Fibroblast of lung (primary cell): ENCODE results near the gene ERGIC1.

Experiments
- CTCF ChIP-seq, 2 donors: IDR thresholded peaks in 1 of 2; conservative IDR thresholded peaks in 1 of 2; 1 replicate in 1 of 2; 2 replicates in 1 of 2; pipeline ENCODE4 v1.5.1; 2011 to 2012; ENCODE audit warnings: low read length in 2 of 2, control low read depth in 1 of 2, inconsistent platforms in 1 of 2, low read depth in 1 of 2, mild to moderate bottlenecking in 1 of 2
- EZH2 ChIP-seq: IDR thresholded peaks from 2 replicates; pipeline ENCODE4 v1.5.1; 2012; ENCODE audit warnings: low read length, control low read depth, mild to moderate bottlenecking; ENCODE audit errors: missing control alignments

DNA sequence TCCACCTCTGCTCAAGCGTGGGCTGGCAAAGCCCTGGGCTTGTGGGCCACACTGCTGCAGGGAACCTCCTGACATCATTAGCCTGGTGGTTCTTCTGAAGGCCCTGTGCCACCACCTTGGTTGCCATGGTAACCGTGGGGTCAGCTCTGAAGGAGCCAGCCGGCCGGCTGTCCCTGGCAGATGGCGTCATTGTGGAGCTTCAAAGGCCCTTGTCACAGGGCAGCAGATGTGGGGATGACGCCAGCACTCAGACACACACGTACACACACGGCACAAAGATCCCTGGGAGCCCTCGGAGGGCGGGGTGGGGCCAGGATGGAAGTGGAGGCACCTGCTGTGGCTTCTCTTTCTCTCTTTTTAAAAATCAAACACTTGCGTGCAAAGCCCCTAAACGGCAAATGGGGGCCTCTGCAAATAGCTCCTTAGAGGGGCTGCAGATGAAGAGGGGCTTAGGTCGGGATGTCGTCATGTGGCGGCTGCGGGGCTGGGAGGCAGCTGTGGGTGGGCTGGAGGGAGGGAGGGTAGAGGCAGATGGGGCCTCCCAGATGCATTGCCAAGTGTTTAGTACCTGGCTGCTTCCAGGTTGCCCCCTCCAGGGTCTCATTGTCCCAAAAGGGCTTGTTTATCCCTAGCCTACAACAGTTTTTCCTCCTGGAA is 105.7 kb downstream of the ERGIC1 start:
- TF ChIP-seq CTCF (conservative IDR thresholded peaks at IDR 0.05 in 1 of 2, IDR thresholded peaks at IDR 0.05 in 1 of 2; ENCODE audit: low read depth in 1 of 2, low read length in 2 of 2), result no peak
- TF ChIP-seq EZH2, result no peak
